Femur (tissue), 1 donor: ENCODE measurements around the gene KAT5.
"Not testable (repeated sequence)": the region's sequence is repeated elsewhere in the genome, so short reads cannot be mapped to it uniquely, and the experiment has no call there.

Experiments used
- DNase-seq: peaks from one replicate; pipeline ENCODE4 v3.0.0-alpha.2; 2017

Gene KAT5

DNA sequence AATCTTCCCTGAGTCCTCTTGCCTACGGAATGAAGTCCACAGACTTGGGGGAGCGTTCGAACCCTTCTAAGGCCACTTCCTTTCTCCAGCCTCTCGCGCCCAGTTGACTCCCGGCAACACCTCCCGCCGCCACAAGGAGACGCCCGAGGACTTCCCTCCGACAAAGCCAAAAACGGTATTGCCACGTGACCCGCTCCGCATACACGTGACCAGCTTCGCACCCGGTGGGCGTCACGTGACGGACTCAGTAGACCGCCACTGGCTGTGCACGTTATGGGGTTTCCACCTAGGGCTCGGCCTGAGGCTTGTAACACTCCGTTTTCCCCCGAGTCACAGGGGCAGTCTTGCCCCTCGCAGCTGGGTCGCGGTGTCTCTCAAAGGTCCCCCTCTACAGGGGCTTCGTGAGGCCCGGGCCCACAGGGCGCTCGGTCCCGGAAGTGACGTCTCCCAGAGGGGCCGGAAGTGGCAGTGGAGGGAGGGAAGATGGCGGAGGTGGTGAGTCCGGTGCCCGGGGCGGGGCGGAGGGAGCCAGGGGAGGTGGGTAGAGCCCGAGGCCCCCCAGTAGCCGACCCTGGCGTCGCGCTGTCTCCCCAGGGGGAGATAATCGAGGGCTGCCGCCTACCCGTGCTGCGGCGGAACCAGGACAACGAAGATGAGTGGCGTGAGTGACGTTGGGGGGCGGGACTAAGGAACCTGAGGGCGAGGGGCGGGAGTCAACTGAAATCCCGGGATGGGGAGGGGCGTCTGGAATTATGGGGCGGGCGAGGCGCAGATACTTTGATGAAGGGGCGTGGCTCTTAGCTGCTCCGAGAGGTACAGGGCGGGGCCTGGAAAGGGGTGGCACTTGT lies at the start of gene KAT5:
Gene KAT5, plus strand, starts transcription at position 468 of the 848 bp plus-strand sequence. Its CDS starts 16 bp downstream, at position 484.
- DNase-seq: peak; percentile 99

DNA sequence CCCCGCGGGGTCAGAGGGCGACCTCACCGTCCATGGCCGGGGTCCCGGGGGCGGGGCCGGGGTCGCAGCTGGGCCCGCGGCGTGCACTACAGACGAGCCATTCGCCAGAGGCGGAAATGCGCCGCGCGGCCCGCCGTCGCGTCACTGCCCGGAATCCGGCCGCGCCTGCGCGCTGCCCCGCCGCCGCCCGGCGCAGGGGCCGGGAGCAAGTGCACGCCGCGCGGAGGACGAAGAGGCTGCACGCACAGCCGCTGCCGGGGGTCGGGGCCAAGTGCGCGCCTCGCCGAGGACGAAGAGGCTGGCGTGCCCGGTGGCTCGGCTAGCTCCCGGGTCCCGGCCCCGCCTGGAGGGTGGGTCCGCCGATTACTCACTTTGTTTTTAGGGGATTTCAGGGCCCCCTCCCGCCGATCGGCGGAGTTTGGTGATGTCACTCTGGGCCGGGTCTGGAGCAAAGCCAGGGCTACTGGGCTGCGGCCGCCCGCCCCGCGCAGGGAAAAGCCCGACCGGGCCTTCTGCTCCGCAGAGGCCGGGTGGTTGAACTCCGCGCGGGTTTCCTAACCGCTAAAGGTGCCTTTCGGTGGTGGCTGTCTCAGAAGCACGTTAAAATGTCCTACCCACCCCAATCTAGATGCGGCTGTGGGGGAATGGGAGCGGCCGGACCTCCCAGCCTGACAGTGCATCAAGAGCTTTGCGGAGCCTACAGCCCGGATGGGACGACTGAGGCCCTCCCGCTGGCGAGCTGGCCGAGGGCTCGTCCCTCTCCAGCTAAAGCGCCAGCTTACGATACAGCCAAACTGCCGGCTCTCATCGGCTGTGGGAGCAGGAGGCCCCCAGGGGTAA lies 49.0 kb upstream of the KAT5 start, which contains the start of gene RELA:
Gene RELA, minus strand, starts transcription at position 118 of the 840 bp plus-strand sequence. Its CDS starts 84 bp downstream, at position 34.
- DNase-seq: peak; percentile 97

DNA sequence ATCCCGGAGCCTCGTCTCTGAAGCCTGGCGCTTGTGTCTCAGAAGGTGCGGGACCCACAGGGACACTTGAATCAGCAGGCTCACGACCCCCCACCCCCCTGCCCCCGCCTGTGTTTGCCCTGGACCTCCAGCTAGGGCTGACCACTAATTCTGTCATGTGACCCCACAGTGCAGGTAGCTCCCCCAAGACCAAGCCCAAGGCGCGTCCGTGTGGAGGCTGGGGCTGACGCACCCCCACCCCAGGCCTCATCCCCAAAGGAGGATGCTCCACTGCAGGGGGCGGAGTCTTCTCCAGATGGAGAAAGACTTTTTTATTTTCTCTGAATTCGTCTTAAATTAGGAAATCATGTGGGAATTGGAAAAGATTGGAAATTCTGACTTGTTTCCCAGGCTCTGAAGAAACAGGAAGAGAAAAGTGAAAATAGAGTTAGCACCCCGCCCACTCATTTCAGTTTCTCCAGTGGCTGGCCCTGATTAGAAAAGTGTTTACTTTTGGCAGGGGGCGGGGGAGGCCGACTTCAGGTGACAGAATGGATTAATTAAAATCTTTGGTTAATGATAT lies 48.3 kb upstream of the KAT5 start:
- DNase-seq: peak; percentile 83

DNA sequence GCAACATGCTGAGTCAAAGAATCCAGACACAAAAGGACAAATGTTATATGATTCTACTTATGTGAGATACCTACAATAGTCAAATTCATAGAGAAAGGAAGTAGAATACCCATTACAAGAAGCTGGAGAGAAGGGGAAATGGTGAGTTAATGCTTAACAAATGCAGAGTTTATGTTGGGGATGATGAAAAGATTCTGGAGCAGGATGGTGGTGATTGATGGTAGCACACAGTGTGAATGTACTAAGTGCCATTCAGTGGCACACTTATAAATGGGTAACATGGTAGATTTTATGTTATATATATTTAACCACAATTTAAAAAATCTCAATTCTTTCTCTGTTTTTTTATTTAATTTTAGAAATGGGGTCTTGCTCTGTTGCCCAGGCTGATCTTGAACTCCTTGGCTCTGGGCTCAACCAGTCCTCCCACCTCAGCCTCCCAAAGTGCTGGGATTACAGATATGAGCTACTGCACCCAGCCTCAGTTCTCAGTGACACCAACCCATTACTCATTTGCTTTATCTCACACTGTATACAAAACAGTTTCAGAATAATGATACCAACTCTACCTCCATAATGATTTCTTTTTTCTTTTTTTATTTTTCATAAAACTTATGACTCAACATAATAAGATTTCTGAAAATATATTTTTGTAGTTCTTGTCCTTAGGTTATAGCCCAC lies 39.7 kb upstream of the KAT5 start:
- DNase-seq: no peak

- DNase-seq: no peak
Measured at GRCh38 chr11:65672982-65673381, 39.1 kb upstream of the KAT5 start.

DNA sequence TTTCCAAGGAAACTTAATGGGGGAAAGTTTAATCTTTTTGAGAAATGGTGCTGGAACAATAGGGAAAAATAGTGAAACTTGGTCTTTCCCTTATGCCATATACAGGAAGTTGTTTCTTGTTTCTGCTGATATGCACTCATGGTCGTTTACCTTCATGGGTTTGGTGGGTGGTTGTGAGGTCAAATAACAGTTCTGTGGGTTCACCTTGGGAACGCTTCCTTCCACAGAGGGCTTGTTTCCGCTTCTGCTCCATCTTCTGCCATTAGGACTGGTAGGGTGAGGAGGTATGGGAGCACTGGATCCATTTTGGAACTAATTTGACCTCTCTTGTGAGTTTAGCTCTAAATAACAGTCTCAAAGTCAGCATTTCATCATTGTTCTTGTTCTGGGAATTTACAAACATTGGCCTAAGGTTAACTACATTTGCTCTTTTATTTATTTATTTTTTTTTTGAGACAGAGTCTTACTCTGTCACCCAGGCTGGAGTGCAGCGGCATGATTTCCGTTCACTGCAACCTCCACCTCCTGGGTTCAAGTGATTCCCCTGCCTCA lies 31.8 kb upstream of the KAT5 start:
- DNase-seq: no peak

DNA sequence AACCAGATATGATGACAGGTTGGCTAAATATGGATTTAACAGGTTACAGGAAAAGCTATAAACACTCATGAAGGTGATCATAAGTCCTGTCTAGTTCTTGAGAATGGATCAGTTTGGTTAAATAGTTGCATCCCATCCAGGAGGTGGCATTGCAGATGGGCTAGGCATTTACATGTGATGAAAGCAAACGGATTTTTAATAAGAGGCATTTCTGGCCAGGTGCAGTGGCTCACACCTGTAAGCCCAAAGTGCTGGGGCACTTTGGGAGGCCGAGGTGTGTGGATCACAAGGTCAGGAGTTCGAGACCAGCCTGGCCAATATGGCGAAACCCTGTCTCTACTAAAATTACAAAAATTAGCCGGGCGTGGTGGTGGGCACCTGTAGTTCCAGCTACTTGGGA lies 28.6 kb upstream of the KAT5 start:
- not testable (repeated sequence) for DNase-seq

DNA sequence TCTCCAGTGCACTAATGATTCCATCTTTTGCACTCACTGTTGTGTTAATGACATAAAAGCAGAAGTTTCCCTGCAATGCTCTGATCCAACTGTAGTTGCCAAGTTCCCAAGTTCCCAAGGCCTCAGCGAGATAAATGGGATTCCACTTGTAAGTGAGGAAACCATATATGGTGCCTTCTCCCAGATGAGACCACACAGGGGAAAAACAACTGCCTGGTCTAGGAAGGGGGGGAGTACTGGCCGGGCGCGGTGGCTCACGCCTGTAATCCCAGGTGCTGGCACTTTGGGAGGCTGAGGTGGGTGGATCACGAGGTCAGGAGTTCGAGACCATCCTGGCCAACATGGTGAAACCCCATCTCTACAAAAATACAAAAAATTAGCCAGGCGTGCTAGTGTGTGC lies 26.1 kb upstream of the KAT5 start:
- DNase-seq: no peak

- not testable (repeated sequence) for DNase-seq
Measured at GRCh38 chr11:65691847-65692246, 20.2 kb upstream of the KAT5 start.

DNA sequence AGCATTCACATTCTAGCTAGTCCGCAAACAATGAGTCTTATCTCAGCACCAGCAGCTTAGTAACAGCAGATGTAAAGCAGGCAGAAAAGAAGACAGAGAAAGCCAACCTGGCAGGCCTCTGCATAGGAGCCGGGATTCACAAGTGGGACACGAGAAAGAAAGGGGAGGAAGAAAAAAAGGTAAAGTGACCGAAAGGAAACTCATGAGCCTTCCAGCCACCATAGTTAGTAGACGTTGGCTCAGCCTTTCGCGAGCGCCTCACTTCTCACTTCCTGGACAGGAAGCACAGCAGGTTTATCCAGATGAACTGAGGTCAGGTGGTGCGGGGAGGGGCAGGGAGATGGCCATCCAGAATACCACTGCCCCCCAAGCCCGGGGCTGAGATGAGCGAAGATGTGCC lies 19.7 kb upstream of the KAT5 start:
- DNase-seq: no peak

DNA sequence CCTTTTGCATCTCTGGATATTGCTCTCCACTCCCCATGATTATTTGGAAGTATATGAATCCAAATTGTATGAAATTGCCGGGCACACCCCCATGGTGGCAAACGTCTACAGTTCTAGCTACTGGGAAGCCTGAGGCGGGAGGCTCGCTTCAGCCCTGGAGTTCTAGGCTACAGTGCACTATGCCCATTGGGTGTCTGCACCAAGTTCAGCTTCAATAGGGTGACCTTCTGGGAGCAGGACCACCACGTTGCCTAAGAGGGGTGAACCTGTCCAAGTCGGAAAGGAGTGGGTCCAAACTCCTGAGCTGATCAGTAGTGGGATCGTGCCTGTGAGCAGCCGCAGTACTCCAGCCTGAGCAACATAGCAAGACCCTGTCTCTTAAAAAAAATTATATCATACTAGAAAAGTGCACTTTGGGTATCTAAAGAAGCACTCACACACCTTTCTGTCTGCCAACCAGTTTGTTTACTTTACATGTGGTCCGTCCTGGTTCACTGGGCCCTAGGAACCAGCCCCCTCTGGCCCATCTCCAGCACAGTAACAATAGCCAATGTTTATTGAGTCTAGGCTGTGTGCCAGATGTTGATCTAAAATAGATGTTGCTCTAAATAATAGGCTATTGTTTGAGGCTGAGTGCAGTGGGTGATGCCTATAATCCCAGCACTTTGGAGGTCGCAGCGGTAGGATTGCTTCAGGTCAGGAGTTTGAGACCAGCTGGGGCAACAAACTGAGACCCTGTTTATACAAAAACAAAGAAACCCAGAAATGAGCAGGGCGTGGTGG lies 16.4 kb upstream of the KAT5 start:
- DNase-seq: no peak

DNA sequence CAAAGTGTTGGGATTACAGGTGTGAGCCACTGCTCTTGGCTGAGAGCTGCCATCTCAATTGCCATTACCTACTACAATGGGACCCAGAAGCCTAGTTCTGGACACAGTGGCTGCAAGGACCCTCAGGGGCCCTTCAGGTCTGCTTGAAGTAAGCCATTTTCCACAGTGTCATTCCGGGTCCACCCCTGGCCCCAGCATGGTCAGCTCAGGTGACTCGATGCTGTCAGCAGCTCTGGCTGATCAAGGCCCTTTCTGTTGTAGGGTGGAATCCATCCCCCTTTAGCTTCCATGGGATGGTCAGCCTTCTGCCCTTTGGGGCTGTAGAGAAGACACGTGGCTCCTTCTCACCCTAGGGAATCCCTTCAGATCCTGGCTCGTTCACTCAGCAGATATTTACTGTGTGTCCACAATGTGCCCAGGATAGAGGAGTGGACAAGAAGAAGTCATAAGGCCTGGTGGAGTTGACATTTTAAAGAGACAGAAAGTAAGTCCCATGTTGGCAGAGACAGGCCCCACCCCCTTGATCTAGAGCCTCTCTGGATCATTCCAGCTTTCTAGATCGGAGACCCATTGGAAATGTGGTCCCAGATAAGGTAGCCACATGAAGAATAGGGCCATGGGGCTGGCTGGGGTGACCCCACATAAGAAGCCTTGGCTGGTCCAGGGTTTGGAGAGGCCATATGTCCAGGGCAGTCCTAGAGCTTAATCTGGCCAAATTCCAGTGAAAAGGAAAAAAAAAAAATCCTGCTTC lies 15.1 kb upstream of the KAT5 start:
- no peak for DNase-seq

- DNase-seq: no peak
Measured at GRCh38 chr11:65698205-65698604, 13.8 kb upstream of the KAT5 start.

DNA sequence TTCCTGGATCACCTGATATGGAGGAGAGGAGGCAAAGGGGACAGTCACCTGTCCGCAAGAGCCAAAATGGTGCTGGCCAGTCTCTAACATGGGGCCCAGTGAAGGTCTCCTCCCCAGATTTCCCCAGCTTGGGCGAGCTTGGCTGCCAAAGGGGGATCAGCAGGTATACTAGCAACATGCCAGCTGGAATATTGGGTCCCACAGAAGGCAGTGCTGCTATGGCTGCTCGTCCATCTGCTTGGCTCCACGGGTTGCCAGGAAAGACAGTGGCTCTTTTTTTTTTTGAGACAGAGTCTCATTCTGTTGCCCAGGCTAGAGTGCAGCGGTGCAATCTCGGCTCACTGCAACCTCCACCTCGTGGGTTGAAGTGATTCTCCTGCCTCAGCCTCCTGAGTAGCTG lies 12.7 kb upstream of the KAT5 start:
- no peak for DNase-seq

DNA sequence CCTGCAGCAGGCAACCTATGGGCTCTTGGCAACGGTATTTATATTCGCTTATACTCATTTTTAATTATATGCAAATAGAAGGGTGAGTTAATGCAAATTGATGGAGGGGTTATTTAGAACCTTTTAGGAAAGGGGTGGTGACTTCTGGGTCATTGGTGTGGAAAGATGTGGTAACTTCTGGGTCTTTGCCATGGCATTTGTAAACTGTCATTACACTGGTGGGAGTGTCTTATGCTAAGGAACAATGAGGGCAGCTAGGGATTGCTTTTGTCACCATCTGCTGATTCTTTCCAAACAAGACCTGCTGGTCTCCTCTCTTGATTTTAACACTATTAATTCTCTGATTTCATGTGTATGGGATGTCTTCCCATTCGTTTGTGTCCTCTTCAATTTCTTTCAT lies 11.7 kb upstream of the KAT5 start:
- DNase-seq: no peak

GRCh38 chr11:65701686-65702085 lies 10.4 kb upstream of the KAT5 start:
- no peak for DNase-seq

GRCh38 chr11:65703846-65704245 lies 8.2 kb upstream of the KAT5 start:
- no peak for DNase-seq

- peak; percentile 77 for DNase-seq
Measured at GRCh38 chr11:65706303-65706763, 5.7 kb upstream of the KAT5 start.

GRCh38 chr11:65707002-65707401 lies 5.0 kb upstream of the KAT5 start:
- not testable (repeated sequence) for DNase-seq

GRCh38 chr11:65708451-65708850 lies 3.6 kb upstream of the KAT5 start:
- DNase-seq: no peak

DNA sequence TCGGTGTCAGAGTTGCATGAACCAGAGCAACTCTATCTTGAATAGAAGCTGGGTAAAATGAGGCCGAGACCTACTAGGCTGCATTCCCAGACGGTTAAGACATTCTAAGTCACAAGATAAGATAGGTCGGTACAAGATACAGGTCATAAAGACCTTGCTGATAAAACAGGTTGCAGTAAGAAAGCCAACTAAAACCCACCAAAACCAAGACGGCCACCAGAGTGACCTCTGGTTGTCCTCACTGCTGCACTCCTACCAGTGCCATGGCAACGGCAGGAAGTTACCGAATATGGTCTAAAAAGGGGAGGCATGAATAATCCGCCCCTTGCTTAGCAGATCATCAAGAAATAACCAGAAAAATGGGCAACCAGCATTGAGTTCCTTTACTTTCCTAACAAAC lies 2.4 kb upstream of the KAT5 start:
- no peak for DNase-seq
